Stimulated activated CD8-positive, alpha-beta memory T cell treated with anti-CD3 and anti-CD28 coated beads, Interleukin-4, amount 100 ng/mL, for 4 hours (primary cell): ENCODE measurements around the gene WDR27.
"Not testable (repeated sequence)": the region's sequence is repeated elsewhere in the genome, so short reads cannot be mapped to it uniquely, and the experiment has no call there.

Experiments used
- DNase-seq, 2 donors: peaks; one replicate each; pipeline ENCODE4 v3.0.0-alpha.2; 2020; ENCODE audit warnings: low read depth in 2 of 2, low spot score in 1 of 2

The WDR27 gene

DNA sequence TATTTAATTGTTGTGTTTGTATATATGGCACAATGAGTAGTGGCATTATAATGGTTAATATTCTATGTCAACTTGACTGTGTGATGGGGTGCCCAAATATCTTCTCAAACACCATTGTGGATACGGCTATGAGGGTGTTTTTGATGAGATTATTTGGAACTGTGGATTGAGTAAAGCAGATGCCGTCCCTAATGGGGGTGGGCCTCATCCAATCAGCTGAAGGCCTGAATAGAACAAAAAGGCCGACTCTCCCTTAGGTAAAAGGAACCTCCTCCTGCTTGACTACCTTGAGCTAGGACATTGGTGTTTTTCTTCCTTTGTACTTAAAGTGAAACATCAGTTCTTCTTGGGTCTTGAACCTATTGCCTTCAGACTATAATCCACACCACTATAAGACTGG lies 207.8 kb downstream of the WDR27 start:
- DNase-seq, result no peak

GRCh38 chr6:169491482-169491881 lies 210.3 kb downstream of the WDR27 start:
- no peak for DNase-seq

DNA sequence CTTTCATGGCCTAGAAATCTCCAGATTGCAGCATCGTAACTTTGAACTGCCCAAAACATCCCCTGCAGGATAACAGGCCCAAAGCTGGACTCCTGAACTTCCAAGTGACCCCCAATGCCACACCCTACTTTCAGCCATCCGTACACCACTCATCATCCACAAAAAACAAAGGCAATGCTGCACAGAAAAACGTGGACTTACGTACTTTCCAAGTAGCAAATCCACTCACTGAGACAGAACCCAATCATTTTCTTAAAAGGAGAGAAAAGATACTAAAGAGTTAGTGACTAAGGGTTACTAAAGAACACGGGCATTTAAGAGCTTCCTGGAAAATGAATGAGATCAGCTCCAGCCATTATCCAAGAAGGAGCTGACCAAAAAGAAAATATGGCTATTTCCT lies 211.0 kb downstream of the WDR27 start:
- no peak for DNase-seq

GRCh38 chr6:169490246-169490641 lies 211.6 kb downstream of the WDR27 start:
- no peak for DNase-seq

- no peak for DNase-seq
Measured at GRCh38 chr6:169489563-169490245, 212.1 kb downstream of the WDR27 start.

GRCh38 chr6:169487579-169488436 lies 214.0 kb downstream of the WDR27 start:
- DNase-seq, result no peak

- no peak for DNase-seq
Measured at GRCh38 chr6:169479783-169480495, 221.9 kb downstream of the WDR27 start.

GRCh38 chr6:169474362-169474761 lies 227.5 kb downstream of the WDR27 start:
- DNase-seq, result no peak

- DNase-seq, result no peak
Measured at GRCh38 chr6:169473663-169474062, 228.2 kb downstream of the WDR27 start.

DNA sequence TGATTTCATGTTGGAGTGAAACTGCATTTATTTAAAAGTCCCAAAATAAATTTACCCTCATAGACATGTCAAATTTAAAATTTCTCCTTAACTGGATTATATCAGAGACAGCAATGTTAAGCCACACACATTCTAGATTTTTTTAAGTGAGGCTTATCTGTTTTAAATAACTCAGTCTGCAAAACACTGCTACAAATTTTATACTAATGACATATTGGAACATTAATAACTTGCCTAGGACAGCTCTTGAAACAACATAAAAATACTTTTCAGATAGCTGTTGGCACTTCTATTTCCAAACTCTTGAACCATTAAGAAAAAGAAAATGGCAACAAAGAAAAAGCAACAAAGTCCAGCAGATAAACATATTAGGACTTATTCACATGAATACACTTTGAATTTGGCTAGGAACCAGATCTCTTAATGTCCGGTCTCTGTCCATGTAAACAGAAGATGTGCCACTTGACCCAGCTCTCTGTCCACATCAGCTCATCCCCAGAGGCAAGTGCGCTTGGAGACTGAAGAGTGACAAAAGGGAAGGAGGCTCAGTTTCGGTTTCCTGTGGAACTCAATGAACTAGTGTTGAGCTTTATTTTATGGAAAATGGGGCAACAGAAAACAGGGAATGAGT lies 228.9 kb downstream of the WDR27 start:
- DNase-seq, result no peak

DNA sequence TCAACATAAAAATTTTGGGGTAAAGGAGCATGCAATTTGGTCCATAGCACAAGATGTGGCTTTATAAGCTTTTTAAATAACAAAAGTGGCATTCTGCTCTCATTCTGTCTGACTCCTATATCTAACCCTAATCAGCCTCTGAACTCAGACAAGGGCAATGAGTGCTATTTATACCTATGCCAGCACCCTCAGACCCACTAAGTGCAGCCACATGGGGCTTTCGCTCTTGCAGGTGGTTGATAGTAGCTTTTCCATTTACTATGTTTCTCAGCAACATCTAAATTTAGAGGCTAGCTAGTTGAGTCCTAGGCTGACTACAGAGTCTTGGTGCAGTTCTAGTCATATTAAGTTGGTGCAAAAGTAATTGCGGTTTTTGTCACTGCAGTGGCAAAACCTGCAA lies 231.0 kb downstream of the WDR27 start:
- DNase-seq, result no peak

GRCh38 chr6:169469028-169469427 lies 232.8 kb downstream of the WDR27 start:
- DNase-seq, result no peak

GRCh38 chr6:169467755-169468154 lies 234.1 kb downstream of the WDR27 start:
- not testable (repeated sequence) for DNase-seq

DNA sequence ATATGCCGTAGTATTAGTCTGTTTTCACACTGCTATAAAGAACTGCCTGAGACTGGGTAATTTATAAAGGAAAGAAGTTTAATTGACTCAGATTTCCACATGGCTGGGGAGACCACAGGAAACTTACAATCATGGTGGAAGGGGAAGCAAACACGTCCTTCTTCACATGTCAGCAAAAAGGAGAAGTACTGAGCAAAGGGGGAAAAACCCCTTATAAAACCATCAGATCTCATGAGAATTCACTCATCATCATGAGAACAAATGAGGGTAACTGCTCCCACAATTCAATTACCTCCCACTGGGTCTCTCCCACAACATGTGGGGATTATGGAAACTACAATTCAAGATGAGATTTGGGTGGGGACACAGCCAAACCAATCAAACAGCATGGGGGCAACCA lies 235.6 kb downstream of the WDR27 start:
- DNase-seq, result not testable (repeated sequence)

DNA sequence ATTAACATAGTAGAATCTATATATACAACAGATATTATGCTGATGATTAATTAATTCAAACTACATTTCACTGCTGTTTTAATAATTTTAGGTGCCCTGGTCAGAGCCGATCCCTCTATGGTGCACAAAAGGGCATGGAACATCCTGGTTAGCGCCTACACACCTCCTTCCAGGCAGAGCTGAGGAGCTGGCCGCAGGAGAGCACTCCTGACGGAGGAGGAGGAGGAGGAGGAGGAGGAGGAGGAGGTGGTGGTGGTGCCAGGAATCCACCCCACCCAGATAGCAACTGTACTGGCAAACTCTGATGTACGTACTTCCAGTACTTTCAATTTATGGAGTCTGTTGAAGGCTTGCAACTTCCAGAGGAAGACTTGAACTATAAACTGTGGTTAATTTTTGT lies 244.1 kb downstream of the WDR27 start:
- no peak for DNase-seq

DNA sequence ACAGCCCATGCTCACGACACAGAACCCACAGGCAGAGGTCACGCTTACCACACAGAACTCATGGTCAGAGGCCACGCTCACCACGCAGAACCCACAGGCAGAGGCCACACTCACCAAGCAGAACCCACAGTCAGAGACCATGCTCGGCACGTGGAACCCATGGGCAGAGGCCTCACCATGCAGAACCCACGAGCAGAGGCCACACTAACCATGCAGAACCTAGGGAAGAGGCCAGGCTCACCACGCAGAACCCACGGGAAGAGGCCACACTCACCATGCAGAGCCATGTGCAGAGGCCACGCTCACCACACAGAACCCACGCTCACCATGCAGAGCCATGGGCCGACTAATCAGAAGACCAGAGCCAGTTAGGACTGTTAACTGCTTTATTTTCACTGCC lies 245.0 kb downstream of the WDR27 start:
- DNase-seq, result no peak

DNA sequence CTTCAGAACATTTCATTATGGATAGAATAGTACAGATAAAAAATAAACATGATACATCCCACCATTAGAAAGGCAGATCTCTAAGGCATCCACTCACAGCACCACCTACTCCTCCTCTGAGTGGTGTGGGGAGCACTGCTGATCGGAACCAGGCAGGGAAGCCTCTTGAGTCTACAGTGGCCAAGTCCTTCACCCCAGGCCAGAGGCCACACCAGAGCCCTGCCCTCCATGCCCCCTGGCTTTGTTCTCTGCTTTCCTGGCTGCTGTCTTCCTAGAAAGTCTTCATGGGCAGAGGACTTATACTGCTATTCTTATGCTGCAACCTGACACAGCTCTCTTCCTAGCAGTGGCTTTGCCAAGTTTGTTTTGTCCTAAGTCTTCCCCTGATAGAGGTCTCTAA lies 246.4 kb downstream of the WDR27 start:
- no peak for DNase-seq

- DNase-seq, result no peak
Measured at GRCh38 chr6:169454872-169455204, 247.0 kb downstream of the WDR27 start.

- no peak for DNase-seq
Measured at GRCh38 chr6:169454204-169454871, 247.5 kb downstream of the WDR27 start.

DNA sequence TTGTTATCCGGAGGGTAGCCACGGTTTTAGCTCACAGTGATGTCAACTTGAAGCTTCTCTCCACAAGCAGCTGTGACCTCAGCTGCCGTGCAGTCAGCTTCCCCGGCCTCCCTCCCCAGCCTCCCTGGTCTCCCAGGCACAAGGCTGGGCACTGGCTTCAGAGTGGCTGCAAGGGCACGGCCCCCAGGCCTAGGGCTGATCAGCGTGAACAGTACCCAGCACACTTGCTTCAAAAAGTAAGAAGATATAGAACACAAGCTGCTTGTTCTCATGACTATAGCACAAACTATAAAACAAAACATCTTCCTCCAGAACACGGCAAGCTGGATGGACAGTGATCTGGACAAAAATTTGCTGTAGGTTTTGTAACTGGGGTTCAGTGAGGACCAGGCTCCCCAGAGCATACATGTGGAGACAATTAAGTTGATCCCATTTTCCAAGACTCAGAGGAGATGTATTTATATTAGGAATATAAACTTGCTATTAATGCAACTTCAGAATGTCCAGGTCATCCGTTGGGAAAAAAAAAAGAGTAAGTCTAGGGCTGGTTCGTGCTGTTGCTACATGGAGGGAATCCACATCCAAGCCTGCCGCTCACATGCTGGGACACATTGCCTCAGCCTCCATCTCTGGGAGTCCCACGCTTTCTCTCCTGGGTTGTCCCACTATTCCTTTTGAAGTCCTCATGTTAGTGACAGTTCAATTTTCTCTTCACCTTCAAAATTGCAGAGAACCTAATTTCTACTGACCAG lies 248.8 kb downstream of the WDR27 start:
- DNase-seq, result no peak
